Lung microvascular endothelial cell (primary cell): ENCODE results near the gene ZNF385A. TPM values are rescaled to one million over a fixed set of nuclear protein-coding genes. Genes with fewer than 3 reads are reported as not detected.

Experiments
- DNase-seq, 2 donors: peaks; one replicate each; pipeline versions ENCODE4 v3.0.0 to v3.0.0-alpha.2; 2010; ENCODE audit warnings: low read depth in 2 of 2
- total RNA-seq: library from RNA; depleted of rRNA; stranded (reverse); fragments of >200 nt; gene quantifications from 2 replicates; pipeline ENCODE4 v1.2.1, GENCODE V29; 2014

Gene ZNF385A
- total RNA-seq, 1 donor from 2014 or later, result 0.99 TPM

DNA sequence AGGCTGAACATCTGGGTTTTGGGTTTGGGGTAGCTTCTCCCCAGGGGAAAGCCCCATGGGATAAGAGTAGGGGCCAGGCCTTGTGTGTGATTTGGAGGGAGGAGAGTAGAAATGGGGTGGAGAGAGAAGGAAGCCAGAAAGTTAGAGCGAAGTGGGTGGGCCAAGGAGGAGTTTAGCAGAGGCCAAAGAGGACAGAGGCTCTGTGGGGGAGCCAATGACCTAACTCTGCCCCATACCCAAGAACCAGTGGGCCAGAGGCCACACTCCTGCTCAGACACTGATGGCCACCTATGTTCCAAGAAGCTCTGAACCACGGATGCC, 9.3 kb downstream of the ZNF385A start:
- DNase-seq, result no peak

GRCh38 chr12:54374562-54375258, 9.8 kb downstream of the ZNF385A start:
- peak in 1 of 2 donors; percentile 80 for DNase-seq

- DNase-seq, result no peak
These were observed 10.6 kb downstream of the ZNF385A start for GRCh38 chr12:54373649-54374561.

DNA sequence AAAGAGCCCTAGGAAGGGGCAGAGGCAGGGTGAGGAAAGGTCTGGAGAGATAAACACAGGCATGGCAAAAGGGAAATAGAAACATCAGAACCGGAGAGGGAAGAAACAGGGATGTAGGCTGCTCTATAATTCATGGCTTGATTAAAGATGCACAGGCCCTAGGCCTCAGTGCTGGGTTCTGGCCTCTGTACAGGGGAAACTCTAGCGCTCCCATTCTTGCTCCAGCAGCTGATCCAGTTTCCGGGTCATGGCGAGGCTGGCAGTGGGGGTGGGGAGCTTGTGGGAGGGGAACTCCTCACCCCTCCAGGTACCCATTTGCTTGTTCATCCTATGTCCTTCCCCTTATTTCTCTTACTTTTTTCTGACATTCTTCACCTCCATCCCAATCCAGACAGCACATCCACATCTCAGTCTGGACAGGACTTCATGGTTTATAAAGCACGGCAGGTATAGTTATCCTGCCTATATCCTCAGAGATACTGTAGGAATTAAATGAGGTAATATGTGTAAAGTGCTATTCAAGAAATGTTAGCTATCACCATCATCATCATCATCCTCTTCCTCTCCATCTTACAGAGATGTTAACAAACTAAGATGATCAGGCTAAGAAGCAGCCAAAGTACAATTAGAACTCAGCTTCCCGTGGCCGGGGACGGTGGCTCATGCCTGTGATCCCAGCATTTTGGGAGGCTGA, 12.3 kb downstream of the ZNF385A start:
- no peak for DNase-seq

DNA sequence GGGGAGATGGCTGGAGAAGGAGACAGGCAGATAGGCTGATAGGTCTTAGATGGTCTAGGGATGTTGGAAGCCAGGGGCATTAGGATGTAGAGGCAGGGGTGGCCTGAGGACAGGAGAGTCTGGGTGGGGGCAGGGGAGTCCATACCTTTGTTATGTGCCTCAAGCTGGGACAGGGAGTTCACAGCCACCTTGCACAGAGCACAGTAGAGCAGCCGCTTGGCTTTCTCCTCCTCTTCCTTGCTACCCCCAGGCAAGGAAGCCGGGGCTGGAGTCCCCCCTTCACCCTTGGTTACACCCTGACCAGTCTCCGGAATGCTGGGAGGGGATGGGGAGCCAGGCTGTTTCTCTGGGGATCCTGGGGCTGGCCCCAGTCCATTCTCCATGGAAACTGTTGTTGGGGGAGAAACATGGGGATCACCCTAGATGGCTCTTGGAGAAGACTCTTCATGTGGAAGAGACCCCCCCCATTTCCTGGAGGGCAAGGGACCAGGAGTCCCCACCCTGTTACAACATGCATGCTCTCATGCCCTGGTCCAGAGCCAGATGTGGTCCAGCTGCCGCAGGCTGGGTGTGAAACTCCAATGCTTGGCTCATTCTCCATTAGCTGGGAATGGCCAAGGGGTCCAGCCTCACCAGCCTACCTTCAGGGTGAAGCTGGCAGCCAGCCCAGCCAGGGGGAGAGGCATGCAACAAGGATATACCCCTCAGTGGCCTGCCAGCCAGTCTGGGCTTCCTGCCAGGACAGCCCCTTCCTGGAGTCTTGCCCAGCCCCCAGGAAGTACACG, 13.0 kb downstream of the ZNF385A start:
- DNase-seq, result no peak

- peak; percentile 59 to 86 for DNase-seq
These were observed 14.3 kb downstream of the ZNF385A start for GRCh38 chr12:54370171-54370730.

DNA sequence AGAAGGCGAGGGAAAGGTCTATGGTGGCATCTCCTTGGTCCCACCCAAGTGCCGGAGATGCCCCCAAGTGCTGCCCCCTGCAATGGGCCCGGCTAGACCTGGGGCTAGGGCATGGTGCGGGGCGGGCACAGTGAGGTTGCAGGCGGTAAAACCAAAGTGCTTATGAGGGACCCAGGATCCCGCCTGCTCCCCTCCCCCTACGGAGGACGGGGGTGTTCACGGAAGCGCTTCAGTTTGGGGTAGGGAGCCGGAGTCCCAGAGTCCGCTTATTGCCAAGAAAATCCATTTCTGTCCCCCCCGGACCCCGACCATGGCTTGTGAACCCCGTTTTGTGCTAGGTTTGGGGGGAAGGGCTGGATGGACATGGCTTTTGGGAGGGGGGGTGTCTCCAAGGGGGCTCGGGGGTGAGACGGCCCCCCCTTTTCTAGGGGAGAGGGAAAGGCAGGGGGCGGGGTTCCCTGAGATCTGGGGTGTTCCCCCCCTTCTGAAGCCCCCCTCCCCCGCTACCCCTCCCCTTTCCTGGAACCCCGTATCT, 14.9 kb downstream of the ZNF385A start:
- no peak for DNase-seq

DNA sequence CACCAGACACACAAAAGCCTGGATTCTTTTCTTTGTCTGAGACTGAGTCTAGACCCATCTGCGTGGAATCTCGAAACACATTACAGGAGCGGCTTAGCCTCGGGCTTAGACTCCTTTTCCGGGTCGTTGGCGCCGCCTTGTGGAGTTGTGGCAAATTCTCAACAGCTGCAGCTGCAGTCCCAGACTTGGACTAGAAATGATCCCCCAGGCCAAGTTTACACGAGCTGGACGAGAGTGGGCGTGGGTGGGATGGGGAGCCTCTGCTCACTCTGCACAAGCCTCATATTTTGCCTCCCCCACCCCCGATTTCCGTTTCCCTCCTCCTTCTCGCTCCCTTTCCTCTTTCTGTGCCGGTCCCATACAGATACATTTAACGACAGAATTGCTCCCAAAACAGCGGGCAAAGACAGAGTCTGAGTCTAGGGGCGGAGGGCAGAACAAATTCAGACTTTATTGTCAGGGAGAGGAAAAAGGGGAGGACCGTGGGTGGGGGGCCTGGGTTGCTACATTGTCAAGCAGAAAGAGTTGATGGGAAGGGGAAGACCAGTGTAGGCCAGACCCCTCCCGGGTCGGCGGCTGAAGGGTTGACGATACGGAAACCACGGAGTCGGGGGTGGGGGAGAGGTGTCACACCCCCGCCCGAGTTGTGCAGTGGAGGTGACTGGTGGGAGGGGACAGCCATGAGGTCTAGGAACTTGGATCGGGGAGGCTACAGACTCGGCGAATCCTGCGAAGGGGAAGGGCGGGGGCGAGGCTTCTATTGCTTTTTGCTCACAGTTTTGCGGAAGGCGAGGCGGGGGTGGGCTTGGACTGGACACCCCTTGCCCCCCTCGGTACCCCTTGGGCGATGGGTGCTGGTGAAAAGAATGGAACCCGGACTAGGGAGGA, 15.6 kb downstream of the ZNF385A start:
- peak; percentile 87 to 91 for DNase-seq

- DNase-seq, result no peak
These were observed 16.4 kb downstream of the ZNF385A start for GRCh38 chr12:54368025-54368708.

GRCh38 chr12:54364413-54364812, 20.1 kb downstream of the ZNF385A start, which contains the start of gene GPR84:
GPR84 (minus strand) TSS chr12:54364486; CDS start chr12:54363851, 635 bp downstream.
- no peak for DNase-seq

DNA sequence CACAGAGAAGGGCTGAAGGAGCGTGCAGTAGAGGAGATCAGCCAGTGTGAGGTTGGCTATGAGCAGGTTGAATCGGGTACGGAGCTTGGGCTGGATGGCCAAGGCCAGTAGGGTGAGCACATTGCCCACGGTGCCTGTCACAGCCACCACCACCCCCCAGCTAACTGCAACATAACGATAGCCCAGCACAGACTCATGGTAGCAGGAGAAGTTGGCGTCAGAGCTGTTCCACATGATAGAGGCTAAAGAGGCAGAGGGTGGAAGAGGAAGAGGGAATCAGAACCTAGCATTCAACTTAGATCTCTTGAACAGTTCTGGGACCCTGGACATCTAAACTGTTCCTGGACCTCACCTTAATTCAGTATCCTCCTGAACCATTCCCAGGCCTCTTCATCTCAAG, 20.9 kb downstream of the ZNF385A start:
- DNase-seq, result no peak

DNA sequence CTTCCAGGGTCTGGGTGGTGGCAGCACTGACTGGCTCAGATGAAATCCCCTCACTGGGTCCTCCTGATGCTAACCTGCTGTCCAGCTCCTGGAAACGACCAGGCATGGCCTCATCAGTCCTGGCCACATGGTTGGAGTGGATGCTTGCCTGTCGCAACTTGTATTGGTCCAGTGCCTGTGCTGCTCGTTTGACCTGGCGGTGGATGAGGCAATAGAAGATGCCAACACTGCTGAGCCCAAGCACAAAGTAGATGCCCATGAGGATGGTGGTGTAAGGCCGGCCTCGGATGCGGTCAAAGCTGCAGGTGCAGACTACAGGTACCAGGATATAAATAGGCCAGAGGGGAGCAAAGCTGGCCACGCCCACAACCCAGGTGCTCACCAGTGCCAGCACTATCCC, 21.5 kb downstream of the ZNF385A start:
- no peak for DNase-seq

DNA sequence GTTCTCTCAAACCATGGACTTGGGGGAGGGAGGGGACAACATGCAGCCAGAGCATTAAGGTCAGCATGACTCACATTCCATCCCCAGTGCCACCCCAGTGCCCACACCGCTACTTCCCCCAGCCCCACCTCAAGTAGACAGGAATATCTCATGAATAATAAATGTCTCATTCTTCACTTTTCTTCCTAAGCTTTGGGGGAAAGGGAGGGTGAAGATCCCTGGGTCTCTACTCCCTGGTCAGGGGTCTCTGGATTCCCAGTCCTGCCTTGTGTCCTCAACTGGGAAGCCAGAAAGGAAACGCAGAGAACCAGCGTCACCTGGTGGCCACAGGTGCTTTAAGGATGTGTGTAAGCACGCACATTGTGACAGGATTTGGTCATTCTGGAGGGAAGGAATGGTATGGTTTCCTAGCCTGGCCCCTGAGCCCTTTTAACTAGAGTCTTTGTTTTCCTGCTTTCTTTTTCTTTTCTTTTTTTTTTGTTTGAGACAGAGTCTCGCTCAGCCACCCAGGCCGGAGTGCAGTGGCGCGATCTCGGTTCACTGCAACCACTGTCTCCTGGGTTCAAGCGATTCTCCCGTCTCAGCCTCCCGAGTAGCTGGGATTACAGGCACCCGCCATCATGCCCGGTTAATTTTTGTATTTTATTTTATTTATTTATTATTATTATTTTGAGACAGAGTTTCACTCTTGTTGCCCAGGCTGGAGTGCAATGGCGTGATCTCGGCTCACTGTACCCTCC, 23.6 kb downstream of the ZNF385A start:
- peak; percentile 86 to 91 for DNase-seq

GRCh38 chr12:54359762-54360351, 24.7 kb downstream of the ZNF385A start:
- DNase-seq, result no peak

- peak; percentile 99 to 100 for DNase-seq
These were observed 25.4 kb downstream of the ZNF385A start for GRCh38 chr12:54358945-54359761.

GRCh38 chr12:54358191-54358944, 26.2 kb downstream of the ZNF385A start:
- peak in 1 of 2 donors; percentile 50 for DNase-seq
